A549 (cell line): Measurements from ENCODE around the gene ZNF423.

Experiments used
- CHD4 ChIP-seq: fragments of 200-600 bp; sonication (generic); IDR thresholded peaks from 2 replicates; pipeline ENCODE4 v1.6.1; 2016; ENCODE audit warnings: antibody characterized with exemption, mild to moderate bottlenecking, borderline replicate concordance
- GATA3 ChIP-seq: IDR thresholded peaks from 2 replicates; pipeline ENCODE4 v1.6.1; 2012; ENCODE audit warnings: borderline replicate concordance
- HDAC2 ChIP-seq: fragments of 200-600 bp; sonication (generic); IDR thresholded peaks from 2 replicates; pipeline ENCODE4 v1.6.1; 2016
- KDM1A ChIP-seq: fragments of 200-600 bp; sonication (generic); IDR thresholded peaks from 2 replicates; pipeline ENCODE4 v1.6.1; 2016; ENCODE audit warnings: low read depth, mild to moderate bottlenecking
- MYC ChIP-seq: IDR thresholded peaks from 2 replicates; pipeline ENCODE4 v1.6.1; 2012; ENCODE audit warnings: mild to moderate bottlenecking, inconsistent platforms, low read length, improper control_type of control experiment, borderline replicate concordance
- NFE2L2 ChIP-seq: fragments of 150-350 bp; conservative IDR thresholded peaks from 2 replicates; pipeline ENCODE4 v1.6.1; 2014; ENCODE audit warnings: low read length
- POLR2A ChIP-seq: IDR thresholded peaks from 2 replicates; pipeline ENCODE4 v1.6.1; 2012; ENCODE audit warnings: mild to moderate bottlenecking, low read length
- POLR2AphosphoS2 ChIP-seq: conservative IDR thresholded peaks from 2 replicates; pipeline ENCODE4 v1.6.1; 2012; ENCODE audit warnings: low read length, improper control_type of control experiment, inconsistent platforms
- RNF2 ChIP-seq: fragments of 200-600 bp; sonication (generic); IDR thresholded peaks from 2 replicates; pipeline ENCODE4 v1.6.1; 2016; ENCODE audit warnings: low read depth, mild to moderate bottlenecking, antibody characterized with exemption, moderate library complexity, borderline replicate concordance
- TF ChIP-seq, protein P1 (sequence below): fragments of >200 bp; sonication (Bioruptor Twin); formaldehyde crosslinking; IDR thresholded peaks from 3 replicates; pipeline ENCODE4 v1.5.1; 2016
- TF ChIP-seq, protein P2 (sequence below): fragments of 450-650 bp; IDR thresholded peaks from 2 replicates; pipeline ENCODE4 v1.6.1; 2014; ENCODE audit warnings: antibody characterized with exemption
- TF ChIP-seq, protein P3 (sequence below): fragments of 200-600 bp; sonication (generic); IDR thresholded peaks from 2 replicates; pipeline ENCODE4 v1.6.1; 2016; ENCODE audit warnings: antibody characterized with exemption, mild to moderate bottlenecking, moderate library complexity

DNA sequence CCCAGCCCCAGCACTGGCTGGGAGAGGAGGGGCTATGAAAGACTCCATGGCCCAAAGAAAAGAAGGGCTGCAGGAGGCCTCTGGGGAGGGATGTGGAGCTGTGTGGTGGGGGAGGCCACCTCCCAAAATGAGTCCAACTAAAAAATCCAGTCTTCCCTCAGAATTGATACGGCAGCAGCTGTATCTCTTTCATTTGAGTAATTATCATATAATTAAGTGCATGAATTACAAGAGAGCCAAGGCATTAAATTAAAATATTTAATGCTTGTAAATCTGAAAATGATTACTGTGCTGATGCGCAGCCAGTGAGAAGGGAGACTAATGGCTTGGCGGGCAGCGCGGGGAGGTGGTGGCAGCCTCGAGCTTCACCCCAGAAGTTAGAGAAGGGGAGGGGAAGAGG is 289.5 kb downstream of the ZNF423 start:
- TF ChIP-seq HDAC2 (no peak), RNF2 (no peak), POLR2AphosphoS2 (no peak), GATA3 (no peak), POLR2A (no peak), MYC (no peak), CHD4 (no peak), NFE2L2 (no peak), KDM1A (no peak)
- TF ChIP-seq, protein P1, sequence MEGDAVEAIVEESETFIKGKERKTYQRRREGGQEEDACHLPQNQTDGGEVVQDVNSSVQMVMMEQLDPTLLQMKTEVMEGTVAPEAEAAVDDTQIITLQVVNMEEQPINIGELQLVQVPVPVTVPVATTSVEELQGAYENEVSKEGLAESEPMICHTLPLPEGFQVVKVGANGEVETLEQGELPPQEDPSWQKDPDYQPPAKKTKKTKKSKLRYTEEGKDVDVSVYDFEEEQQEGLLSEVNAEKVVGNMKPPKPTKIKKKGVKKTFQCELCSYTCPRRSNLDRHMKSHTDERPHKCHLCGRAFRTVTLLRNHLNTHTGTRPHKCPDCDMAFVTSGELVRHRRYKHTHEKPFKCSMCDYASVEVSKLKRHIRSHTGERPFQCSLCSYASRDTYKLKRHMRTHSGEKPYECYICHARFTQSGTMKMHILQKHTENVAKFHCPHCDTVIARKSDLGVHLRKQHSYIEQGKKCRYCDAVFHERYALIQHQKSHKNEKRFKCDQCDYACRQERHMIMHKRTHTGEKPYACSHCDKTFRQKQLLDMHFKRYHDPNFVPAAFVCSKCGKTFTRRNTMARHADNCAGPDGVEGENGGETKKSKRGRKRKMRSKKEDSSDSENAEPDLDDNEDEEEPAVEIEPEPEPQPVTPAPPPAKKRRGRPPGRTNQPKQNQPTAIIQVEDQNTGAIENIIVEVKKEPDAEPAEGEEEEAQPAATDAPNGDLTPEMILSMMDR, result no peak
- TF ChIP-seq, protein P2, sequence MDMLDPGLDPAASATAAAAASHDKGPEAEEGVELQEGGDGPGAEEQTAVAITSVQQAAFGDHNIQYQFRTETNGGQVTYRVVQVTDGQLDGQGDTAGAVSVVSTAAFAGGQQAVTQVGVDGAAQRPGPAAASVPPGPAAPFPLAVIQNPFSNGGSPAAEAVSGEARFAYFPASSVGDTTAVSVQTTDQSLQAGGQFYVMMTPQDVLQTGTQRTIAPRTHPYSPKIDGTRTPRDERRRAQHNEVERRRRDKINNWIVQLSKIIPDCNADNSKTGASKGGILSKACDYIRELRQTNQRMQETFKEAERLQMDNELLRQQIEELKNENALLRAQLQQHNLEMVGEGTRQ, result no peak
- TF ChIP-seq, protein P3, sequence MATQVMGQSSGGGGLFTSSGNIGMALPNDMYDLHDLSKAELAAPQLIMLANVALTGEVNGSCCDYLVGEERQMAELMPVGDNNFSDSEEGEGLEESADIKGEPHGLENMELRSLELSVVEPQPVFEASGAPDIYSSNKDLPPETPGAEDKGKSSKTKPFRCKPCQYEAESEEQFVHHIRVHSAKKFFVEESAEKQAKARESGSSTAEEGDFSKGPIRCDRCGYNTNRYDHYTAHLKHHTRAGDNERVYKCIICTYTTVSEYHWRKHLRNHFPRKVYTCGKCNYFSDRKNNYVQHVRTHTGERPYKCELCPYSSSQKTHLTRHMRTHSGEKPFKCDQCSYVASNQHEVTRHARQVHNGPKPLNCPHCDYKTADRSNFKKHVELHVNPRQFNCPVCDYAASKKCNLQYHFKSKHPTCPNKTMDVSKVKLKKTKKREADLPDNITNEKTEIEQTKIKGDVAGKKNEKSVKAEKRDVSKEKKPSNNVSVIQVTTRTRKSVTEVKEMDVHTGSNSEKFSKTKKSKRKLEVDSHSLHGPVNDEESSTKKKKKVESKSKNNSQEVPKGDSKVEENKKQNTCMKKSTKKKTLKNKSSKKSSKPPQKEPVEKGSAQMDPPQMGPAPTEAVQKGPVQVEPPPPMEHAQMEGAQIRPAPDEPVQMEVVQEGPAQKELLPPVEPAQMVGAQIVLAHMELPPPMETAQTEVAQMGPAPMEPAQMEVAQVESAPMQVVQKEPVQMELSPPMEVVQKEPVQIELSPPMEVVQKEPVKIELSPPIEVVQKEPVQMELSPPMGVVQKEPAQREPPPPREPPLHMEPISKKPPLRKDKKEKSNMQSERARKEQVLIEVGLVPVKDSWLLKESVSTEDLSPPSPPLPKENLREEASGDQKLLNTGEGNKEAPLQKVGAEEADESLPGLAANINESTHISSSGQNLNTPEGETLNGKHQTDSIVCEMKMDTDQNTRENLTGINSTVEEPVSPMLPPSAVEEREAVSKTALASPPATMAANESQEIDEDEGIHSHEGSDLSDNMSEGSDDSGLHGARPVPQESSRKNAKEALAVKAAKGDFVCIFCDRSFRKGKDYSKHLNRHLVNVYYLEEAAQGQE, result no peak
